Endothelial cell of umbilical vein (primary cell): Measurements from ENCODE around the gene FIBCD1. TPM values are rescaled to one million over a fixed set of nuclear protein-coding genes. Genes with fewer than 3 reads are reported as not detected.

Source experiments
- BruUV-seq: library from RNA; stranded (reverse); fragments of 400-500 nt; replicated peaks from 2 replicates; lab custom pipeline; 2021; lab: Mats Ljungman, UMichigan
- CTCF ChIA-PET: fragments of 300-600, 350-600 bp; sonication (Branson Sonifier 250); formaldehyde crosslinking; loops from one replicate; lab custom pipeline; 2021; ENCODE audit warnings: antibody characterized with exemption, inconsistent platforms; lab: Charles Lee
- POLR2A ChIA-PET: fragments of 300-600, 350-600 bp; sonication (Branson Sonifier 250); formaldehyde crosslinking; loops from one replicate; lab custom pipeline; 2021; ENCODE audit warnings: antibody characterized with exemption, inconsistent platforms; lab: Charles Lee
- DNase-seq: peaks from one replicate; pipeline ENCODE4 v3.0.0-alpha.2; 2011; ENCODE audit warnings: low read depth, low spot score
- FAIRE-seq: peaks from 2 replicates; lab custom pipeline; 2011; peaks lifted over from hg19 to GRCh38; lab: Jason Lieb, UNC
- H2AFZ ChIP-seq: 2 replicates; pipeline ENCODE4 v1.6.0; 2012; ENCODE audit warnings: low read depth, low read length, control low read depth, inconsistent platforms
- H3K27ac ChIP-seq: 2 replicates; pipeline ENCODE4 v1.5.1; 2011; ENCODE audit warnings: low read depth, mild to moderate bottlenecking, control low read depth, low read length, moderate library complexity; ENCODE audit not compliant: insufficient read depth
- H3K27me3 ChIP-seq, 2 experiments: 2 replicates each; pipeline versions ENCODE4 v1.6.0 to v1.6.1; 2011; ENCODE audit warnings: low read length in 2 of 2, mixed read lengths in 1 of 2; ENCODE audit not compliant: control insufficient read depth in 2 of 2, insufficient read depth in 2 of 2
- H3K36me3 ChIP-seq, 2 experiments: 2 replicates in 1 of 2; 3 replicates in 1 of 2; pipeline ENCODE4 v1.5.1; 2011; ENCODE audit warnings: low read length in 2 of 2, mild to moderate bottlenecking in 1 of 2, moderate library complexity in 1 of 2; ENCODE audit not compliant: control insufficient read depth in 2 of 2, insufficient read depth in 2 of 2; ENCODE audit errors: extremely low read depth in 1 of 2
- H3K4me1 ChIP-seq: 3 replicates; pipeline ENCODE4 v1.5.1; 2011; ENCODE audit warnings: mild to moderate bottlenecking, low read length; ENCODE audit not compliant: control insufficient read depth, insufficient read depth; ENCODE audit errors: extremely low read depth
- H3K4me2 ChIP-seq: 2 replicates; pipeline ENCODE4 v1.6.1; 2011; ENCODE audit warnings: low read length, control low read depth, mixed read lengths; ENCODE audit not compliant: insufficient read depth
- H3K4me3 ChIP-seq, 3 experiments: fragments of 200-600 bp in 1 of 3; sonication (generic), shearing (Covaris generic) in 1 of 3; replicated peaks in 1 of 3; 2 replicates each; pipeline ENCODE4 v1.5.1; 2011 to 2016; ENCODE audit warnings: control low read depth in 3 of 3, low read length in 3 of 3, mild to moderate bottlenecking in 2 of 3, inconsistent platforms in 1 of 3, low read depth in 1 of 3, moderate library complexity in 1 of 3; ENCODE audit not compliant: insufficient read depth in 1 of 3
- H3K79me2 ChIP-seq: 2 replicates; pipeline ENCODE4 v1.6.0; 2012; ENCODE audit warnings: low read length, inconsistent platforms; ENCODE audit not compliant: control insufficient read depth, insufficient read depth
- H3K9ac ChIP-seq: replicated peaks from 2 replicates; pipeline ENCODE3; 2011; ENCODE audit warnings: low read length, control low read depth; ENCODE audit not compliant: insufficient read depth; ENCODE audit errors: extremely low read depth
- H3K9me1 ChIP-seq: replicated peaks from 3 replicates; pipeline ENCODE4 v1.6.0; 2011; ENCODE audit warnings: mild to moderate bottlenecking, low read length; ENCODE audit not compliant: control insufficient read depth, insufficient read depth; ENCODE audit errors: extremely low read depth
- H3K9me3 ChIP-seq: replicated peaks from 2 replicates; pipeline ENCODE4 v1.5.1; 2012; ENCODE audit warnings: low read length, inconsistent platforms; ENCODE audit not compliant: control insufficient read depth, insufficient read depth
- H4K20me1 ChIP-seq: replicated peaks from 2 replicates; pipeline ENCODE3; 2011; ENCODE audit warnings: mild to moderate bottlenecking, low read length; ENCODE audit not compliant: control insufficient read depth, insufficient read depth; ENCODE audit errors: extremely low read depth
- CTCF ChIP-seq, 2 donors: IDR thresholded peaks; 1 replicate in 1 of 2; 2 replicates in 1 of 2; pipeline ENCODE4 v1.5.1; 2011; ENCODE audit warnings: low read length in 2 of 2, mild to moderate bottlenecking in 2 of 2, moderate library complexity in 2 of 2, control low read depth in 1 of 2, inconsistent platforms in 1 of 2, low read depth in 1 of 2; ENCODE audit not compliant: insufficient read depth in 1 of 2; ENCODE audit errors: extremely low read depth in 1 of 2
- EZH2 ChIP-seq: IDR thresholded peaks from 2 replicates; pipeline ENCODE4 v1.6.1; 2012; ENCODE audit warnings: borderline replicate concordance, low read depth, mild to moderate bottlenecking, moderate library complexity, low read length, inconsistent platforms; ENCODE audit not compliant: severe bottlenecking
- FOS ChIP-seq: IDR thresholded peaks from 2 replicates; pipeline ENCODE4 v1.6.1; 2011; ENCODE audit warnings: mild to moderate bottlenecking, low read length, moderate library complexity, borderline replicate concordance; ENCODE audit not compliant: insufficient read depth
- GATA2 ChIP-seq: IDR thresholded peaks from 2 replicates; pipeline ENCODE4 v1.7.0; 2011; ENCODE audit warnings: low read depth, mild to moderate bottlenecking, moderate library complexity, mixed read lengths, low read length; ENCODE audit not compliant: insufficient read length, insufficient read depth
- JUN ChIP-seq: IDR thresholded peaks from 2 replicates; pipeline ENCODE4 v1.6.1; 2011; ENCODE audit warnings: borderline replicate concordance, low read depth; ENCODE audit not compliant: insufficient read length, insufficient read depth
- MAX ChIP-seq: IDR thresholded peaks from 2 replicates; pipeline ENCODE4 v1.6.1; 2011; ENCODE audit not compliant: insufficient read depth, insufficient read length
- MYC ChIP-seq: IDR thresholded peaks from one replicate; pipeline ENCODE4 v1.6.1; 2011; ENCODE audit warnings: mild to moderate bottlenecking, low read depth, low read length
- POLR2A ChIP-seq: IDR thresholded peaks from 2 replicates; pipeline ENCODE4 v1.6.1; 2012; ENCODE audit warnings: low read depth, mild to moderate bottlenecking, control low read depth, low read length
- POLR2AphosphoS5 ChIP-seq: IDR thresholded peaks from 2 replicates; pipeline ENCODE4 v1.6.1; 2012; ENCODE audit warnings: low read depth, mild to moderate bottlenecking, control low read depth, low read length, moderate library complexity; ENCODE audit not compliant: insufficient read depth
- dilution Hi-C: fragments of 300-500 bp; cut with MboI; formaldehyde crosslinking; loops from one replicate; pipeline ENCODE4 v1.15.0; 2019; ENCODE audit warnings: low sequenced_read_pairs; ENCODE audit not compliant: extremely low pct_ligation_motif_present
- intact Hi-C: fragments of 100-400 bp; cut with micrococcal nuclease; formaldehyde crosslinking; loops from one replicate; pipeline ENCODE4 v1.10.0; 2022
- polyA plus RNA-seq, 4 experiments: library from polyadenylated mRNA; depleted of rRNA in 3 of 4; stranded (reverse) in 3 of 4; unstranded in 1 of 4; fragments of >200 nt; gene quantifications; 2 replicates each; pipeline versions ENCODE4 v1.2.1 to v1.2.3, GENCODE V29; 2011 to 2012; ENCODE audit warnings: missing spikeins in 1 of 4
- total RNA-seq: library from RNA; stranded (reverse); gene quantifications from 2 replicates; pipeline ENCODE4 v1.2.3, GENCODE V29; 2021

The FIBCD1 gene
- total and polyA plus RNA-seq, 2 donors (not counting 3 experiments of a cell fraction or from before 2014, with no cell fraction given) = 0.14 TPM; not detected in 1

- Histone ChIP-seq H3K4me2 (no peak overlapping the region), H3K27ac (peak overlapping the region; percentile 50), H4K20me1 (no peaks in the 10 kb centered on the region), H3K4me1 (peaks cover 12% of the 10 kb centered on the region), H3K9me1 (no peaks in the 10 kb centered on the region), H3K9ac (no peak overlapping the region), H3K36me3 (no peaks in the 10 kb centered on the region), H3K27me3 (no peaks in the 10 kb centered on the region), H3K79me2 (no peaks in the 10 kb centered on the region), H3K9me3 (no peaks in the 10 kb centered on the region), H2AFZ (no peak overlapping the region), H3K4me3 (no peak overlapping the region)
- intact Hi-C loops (loop anchor here (1.0 kb wide), 1 partner anchor 22 kb away; the partner anchor contains the start of gene FIBCD1), dilution Hi-C loops (no loop called here)
- TF ChIP-seq POLR2AphosphoS5 = no peak
- TF ChIP-seq MYC = no peak
- TF ChIP-seq CTCF (IDR thresholded peaks at IDR 0.05; ENCODE audit: extremely low read depth in 1 of 2, insufficient read depth in 1 of 2, low read depth in 1 of 2, low read length in 2 of 2) = no peak
- TF ChIP-seq GATA2 = no peak
- TF ChIP-seq FOS = no peak
- no peak for TF ChIP-seq MAX
- no peak for TF ChIP-seq EZH2
- TF ChIP-seq POLR2A = no peak
- TF ChIP-seq JUN = no peak
- DNase-seq (no peak), FAIRE-seq (no peak)
- POLR2A ChIA-PET = no interaction called here
- CTCF ChIA-PET = interaction anchor here (1.0 to 1.1 kb wide), 2 partner anchors 10 to 23 kb away, joined by 3 read pairs; no protein-coding TSS in a partner anchor
- BruUV-seq = no TSS peak
These were observed 22.7 kb upstream of the FIBCD1 start for GRCh38 chr9:130961511-130962300.
